Activated CD4-positive, alpha-beta memory T cell treated with anti-CD3 and anti-CD28 coated beads, Interleukin-2, amount 10 ng/mL, durations not matched to agents 7 days and 5 days (primary cell): ENCODE results near the gene SATB1. TPM values are rescaled to one million over a fixed set of nuclear protein-coding genes. Genes with fewer than 3 reads are reported as not detected.

ENCODE experiments used
- CTCF ChIA-PET: fragments of 350-600 bp; sonication (Branson Sonifier 250); formaldehyde crosslinking; loops from one replicate; lab custom pipeline; 2021; ENCODE audit warnings: antibody characterized with exemption, inconsistent platforms; lab: Charles Lee
- POLR2A ChIA-PET: fragments of 350-600 bp; sonication (Branson Sonifier 250); formaldehyde crosslinking; loops from one replicate; lab custom pipeline; 2021; ENCODE audit warnings: antibody characterized with exemption; lab: Charles Lee
- DNase-seq: peaks from one replicate; pipeline ENCODE4 v3.0.0-alpha.2; 2020
- H3K27ac Mint-ChIP-seq: one replicate; pipeline ENCODE4 v1.8.0; 2021; ENCODE audit warnings: mild to moderate bottlenecking, mixed read lengths
- H3K27me3 Mint-ChIP-seq: one replicate; pipeline ENCODE4 v1.8.0; 2021; ENCODE audit warnings: mixed read lengths
- H3K36me3 Mint-ChIP-seq: one replicate; pipeline ENCODE4 v1.8.0; 2021; ENCODE audit warnings: low read depth, mixed read lengths
- H3K4me1 Mint-ChIP-seq: one replicate; pipeline ENCODE4 v1.8.0; 2021; ENCODE audit warnings: mixed read lengths
- H3K4me3 Mint-ChIP-seq: one replicate; pipeline ENCODE4 v1.8.0; 2021; ENCODE audit warnings: mild to moderate bottlenecking, mixed read lengths
- H3K9me3 Mint-ChIP-seq: one replicate; pipeline ENCODE4 v1.8.0; 2021; ENCODE audit warnings: mixed read lengths
- total RNA-seq, 2 experiments: library from RNA; stranded (reverse); gene quantifications; one replicate each; pipeline ENCODE4 v1.2.3, GENCODE V29; 2021

SATB1 gene
- total RNA-seq, 2 experiments from 2014 or later: 263 to 267 TPM

DNA sequence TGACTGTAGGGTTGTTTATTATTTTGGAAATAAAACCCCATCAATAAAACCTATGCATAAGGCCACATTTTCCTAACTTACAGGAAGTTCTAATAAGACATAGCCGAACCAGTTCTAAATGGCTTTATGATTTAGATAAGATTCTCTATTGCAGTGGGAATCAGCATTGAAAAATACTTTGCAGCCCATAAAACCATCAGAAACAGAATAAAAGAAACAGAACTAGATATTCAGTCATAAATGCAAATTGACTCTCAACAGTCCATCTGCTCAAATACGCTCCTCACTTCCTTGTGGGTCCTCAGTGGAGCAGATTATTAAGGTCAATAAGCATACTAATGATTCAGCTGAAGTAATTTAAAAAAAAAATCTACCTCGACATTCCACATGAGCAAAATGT lies 8.8 kb downstream of the SATB1 start:
- H3K27me3 Mint-ChIP-seq: no peaks in the 10 kb centered on the region
- CTCF ChIA-PET: no interaction called here
- H3K27ac Mint-ChIP-seq: peak overlapping the region; percentile 24
- H3K4me3 Mint-ChIP-seq: no peak overlapping the region
- no peaks in the 10 kb centered on the region for H3K9me3 Mint-ChIP-seq
- DNase-seq: no peak
- H3K36me3 Mint-ChIP-seq: peaks cover 86% of the 10 kb centered on the region
- POLR2A ChIA-PET: interaction anchor here (2.0 to 9.6 kb wide), 3 partner anchors 10 to 18 kb away, joined by 6 to 180 read pairs (median 12); no protein-coding TSS in a partner anchor
- H3K4me1 Mint-ChIP-seq: peaks cover 85% of the 10 kb centered on the region

- peaks cover 85% of the 10 kb centered on the region for H3K4me1 Mint-ChIP-seq
- CTCF ChIA-PET: interaction anchor here (1.7 kb wide), 1 partner anchor 342 kb away, joined by 4 read pairs; no protein-coding TSS in a partner anchor
- H3K4me3 Mint-ChIP-seq: no peak overlapping the region
- H3K36me3 Mint-ChIP-seq: peaks cover 86% of the 10 kb centered on the region
- no peaks in the 10 kb centered on the region for H3K27me3 Mint-ChIP-seq
- DNase-seq: no peak
- no peaks in the 10 kb centered on the region for H3K9me3 Mint-ChIP-seq
- POLR2A ChIA-PET: interaction anchor here (1.1 to 2.8 kb wide), 2 partner anchors 9 to 31 kb away, joined by 6 to 12 read pairs; no protein-coding TSS in a partner anchor
- H3K27ac Mint-ChIP-seq: peak overlapping the region; percentile 24
These were observed 9.3 kb downstream of the SATB1 start for GRCh38 chr3:18415839-18416238.

DNA sequence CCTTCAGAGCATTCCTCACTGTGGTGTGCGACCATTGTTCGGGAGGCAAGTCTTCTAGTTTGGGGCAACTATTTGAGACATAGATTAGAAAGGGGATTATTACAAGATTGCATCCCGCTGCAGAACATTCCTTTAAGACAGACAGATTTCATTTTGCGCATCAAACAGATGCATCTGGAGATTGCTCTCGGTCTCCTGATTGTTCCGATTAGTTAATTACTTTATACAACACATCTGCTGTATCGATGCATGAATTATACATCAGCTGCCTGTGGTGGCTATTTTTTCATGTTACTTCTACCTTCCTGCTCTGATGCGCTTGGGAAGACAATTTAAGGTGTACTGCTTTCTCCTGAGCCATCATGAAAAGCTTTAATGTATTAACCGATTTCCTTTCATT lies 10.0 kb downstream of the SATB1 start:
- peaks cover 86% of the 10 kb centered on the region for H3K36me3 Mint-ChIP-seq
- peaks cover 84% of the 10 kb centered on the region for H3K4me1 Mint-ChIP-seq
- H3K27ac Mint-ChIP-seq: no peak overlapping the region
- no peak for DNase-seq
- H3K9me3 Mint-ChIP-seq: no peaks in the 10 kb centered on the region
- ChIA-PET POLR2A (interaction anchor here (1.1 to 2.2 kb wide), 2 partner anchors 9 to 32 kb away, joined by 6 to 16 read pairs; partner anchors contain the start of gene SATB1), CTCF (interaction anchor here (1.7 kb wide), 1 partner anchor 343 kb away, joined by 4 read pairs; no protein-coding TSS in a partner anchor)
- H3K27me3 Mint-ChIP-seq: no peaks in the 10 kb centered on the region
- no peak overlapping the region for H3K4me3 Mint-ChIP-seq

GRCh38 chr3:18412684-18413083 lies 12.5 kb downstream of the SATB1 start:
- POLR2A ChIA-PET: interaction anchor here (1.2 kb wide), 1 partner anchor 11 kb away, joined by 3 read pairs; no protein-coding TSS in a partner anchor
- no peak overlapping the region for H3K4me3 Mint-ChIP-seq
- CTCF ChIA-PET: interaction anchor here (1.5 kb wide), 1 partner anchor 32 kb away, joined by 3 read pairs; no protein-coding TSS in a partner anchor

DNA sequence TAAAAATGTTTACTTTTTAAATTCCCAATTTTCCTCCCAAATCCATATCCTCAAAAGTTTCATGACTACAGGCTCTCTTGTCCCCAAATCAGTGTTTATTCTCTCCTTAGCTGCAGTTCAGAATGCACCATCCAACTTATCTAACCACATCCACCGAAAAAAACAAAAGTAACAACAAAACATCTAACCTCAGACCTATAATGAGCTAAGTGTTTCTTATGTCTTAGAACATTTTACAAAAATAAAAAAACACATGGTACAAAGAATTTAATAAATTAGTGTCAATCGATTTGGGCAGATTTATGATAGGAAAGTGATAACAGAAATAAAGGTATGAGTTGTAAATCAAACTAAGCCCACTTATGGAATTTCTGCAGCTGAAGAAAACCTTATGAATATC lies 13.6 kb downstream of the SATB1 start:
- H3K27me3 Mint-ChIP-seq: no peaks in the 10 kb centered on the region
- H3K4me1 Mint-ChIP-seq: peaks cover 76% of the 10 kb centered on the region
- POLR2A ChIA-PET: interaction anchor here (0.6 to 1.9 kb wide), 4 partner anchors 10 to 33 kb away, joined by 3 to 8 read pairs (median 4); no protein-coding TSS in a partner anchor
- peaks cover 84% of the 10 kb centered on the region for H3K36me3 Mint-ChIP-seq
- peak overlapping the region; percentile 2 for H3K4me3 Mint-ChIP-seq
- H3K9me3 Mint-ChIP-seq: no peaks in the 10 kb centered on the region
- H3K27ac Mint-ChIP-seq: peak overlapping the region; percentile 63
- CTCF ChIA-PET: interaction anchor here (1.1 to 1.7 kb wide), 3 partner anchors 10 to 347 kb away, joined by 7 to 8 read pairs (median 7); no protein-coding TSS in a partner anchor
- DNase-seq: no peak

More at GRCh38 chr3:18412684-18413083, 12.5 kb downstream of the SATB1 start:
- H3K9me3 Mint-ChIP-seq: no peaks in the 10 kb centered on the region
- peaks cover 77% of the 10 kb centered on the region for H3K4me1 Mint-ChIP-seq
- H3K27ac Mint-ChIP-seq: peak overlapping the region; percentile 63
- H3K36me3 Mint-ChIP-seq: peaks cover 83% of the 10 kb centered on the region
- no peaks in the 10 kb centered on the region for H3K27me3 Mint-ChIP-seq
- no peak for DNase-seq

- peaks cover 78% of the 10 kb centered on the region for H3K4me1 Mint-ChIP-seq
- H3K27ac Mint-ChIP-seq: no peak overlapping the region
- H3K4me3 Mint-ChIP-seq: no peak overlapping the region
These were observed 14.9 kb downstream of the SATB1 start for GRCh38 chr3:18410205-18410604.

GRCh38 chr3:18409266-18409665 lies 15.9 kb downstream of the SATB1 start:
- CTCF ChIA-PET: no interaction called here
- POLR2A ChIA-PET: interaction anchor here (0.7 to 1.2 kb wide), 4 partner anchors 9 to 308 kb away, joined by 3 to 4 read pairs (median 3); no protein-coding TSS in a partner anchor

More at GRCh38 chr3:18410205-18410604, 14.9 kb downstream of the SATB1 start:
- POLR2A ChIA-PET: interaction anchor here (1.2 to 1.9 kb wide), 3 partner anchors 9 to 14 kb away, joined by 3 to 8 read pairs (median 4); no protein-coding TSS in a partner anchor
- no peaks in the 10 kb centered on the region for H3K9me3 Mint-ChIP-seq
- H3K27me3 Mint-ChIP-seq: no peaks in the 10 kb centered on the region
- no peak for DNase-seq
- CTCF ChIA-PET: no interaction called here
- H3K36me3 Mint-ChIP-seq: peaks cover 80% of the 10 kb centered on the region

DNA sequence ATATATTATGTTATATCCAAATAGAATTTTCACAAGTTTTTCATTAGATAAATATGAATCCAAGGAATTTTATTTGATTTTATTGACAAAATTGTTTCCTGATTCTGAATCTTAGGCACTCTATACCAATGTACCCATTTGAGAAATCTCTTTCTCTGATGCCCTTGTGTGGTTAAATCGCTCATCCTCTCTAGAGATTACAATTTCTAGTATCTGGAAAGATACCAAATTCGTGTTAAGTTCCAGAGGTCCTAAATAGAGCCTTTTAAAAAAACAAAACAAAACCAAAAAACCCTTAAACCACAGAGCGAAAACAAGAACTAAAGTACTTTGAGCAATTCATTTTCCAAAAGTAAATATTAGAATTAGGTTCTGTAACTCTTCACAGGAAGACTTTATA lies 20.0 kb downstream of the SATB1 start:
- Mint-ChIP-seq H3K4me1 (peaks cover 76% of the 10 kb centered on the region), H3K9me3 (no peaks in the 10 kb centered on the region), H3K4me3 (no peak overlapping the region), H3K27ac (no peak overlapping the region), H3K27me3 (no peaks in the 10 kb centered on the region), H3K36me3 (peaks cover 80% of the 10 kb centered on the region)
- POLR2A ChIA-PET: interaction anchor here (1.2 to 3.1 kb wide), 4 partner anchors 12 to 27 kb away, joined by 4 to 12 read pairs (median 6); no protein-coding TSS in a partner anchor
- no peak for DNase-seq
- CTCF ChIA-PET: interaction anchor here (2.4 kb wide), 1 partner anchor 15 kb away, joined by 9 read pairs; no protein-coding TSS in a partner anchor

More at GRCh38 chr3:18409266-18409665, 15.9 kb downstream of the SATB1 start:
- Mint-ChIP-seq H3K36me3 (peaks cover 76% of the 10 kb centered on the region), H3K4me3 (no peak overlapping the region), H3K9me3 (no peaks in the 10 kb centered on the region), H3K27me3 (no peaks in the 10 kb centered on the region), H3K27ac (no peak overlapping the region), H3K4me1 (peaks cover 76% of the 10 kb centered on the region)
- no peak for DNase-seq

GRCh38 chr3:18403061-18403460 lies 22.1 kb downstream of the SATB1 start:
- ChIA-PET POLR2A (interaction anchor here (0.8 to 2.3 kb wide), 6 partner anchors 15 to 355 kb away, joined by 3 to 11 read pairs (median 6); no protein-coding TSS in a partner anchor), CTCF (interaction anchor here (1.4 to 2.3 kb wide), 2 partner anchors 14 kb away, joined by 8 to 10 read pairs; no protein-coding TSS in a partner anchor)
- Mint-ChIP-seq H3K27me3 (no peaks in the 10 kb centered on the region), H3K36me3 (peaks cover 82% of the 10 kb centered on the region), H3K9me3 (no peaks in the 10 kb centered on the region), H3K27ac (peak overlapping the region; percentile 19), H3K4me1 (peaks cover 72% of the 10 kb centered on the region), H3K4me3 (no peak overlapping the region)
- no peak for DNase-seq

DNA sequence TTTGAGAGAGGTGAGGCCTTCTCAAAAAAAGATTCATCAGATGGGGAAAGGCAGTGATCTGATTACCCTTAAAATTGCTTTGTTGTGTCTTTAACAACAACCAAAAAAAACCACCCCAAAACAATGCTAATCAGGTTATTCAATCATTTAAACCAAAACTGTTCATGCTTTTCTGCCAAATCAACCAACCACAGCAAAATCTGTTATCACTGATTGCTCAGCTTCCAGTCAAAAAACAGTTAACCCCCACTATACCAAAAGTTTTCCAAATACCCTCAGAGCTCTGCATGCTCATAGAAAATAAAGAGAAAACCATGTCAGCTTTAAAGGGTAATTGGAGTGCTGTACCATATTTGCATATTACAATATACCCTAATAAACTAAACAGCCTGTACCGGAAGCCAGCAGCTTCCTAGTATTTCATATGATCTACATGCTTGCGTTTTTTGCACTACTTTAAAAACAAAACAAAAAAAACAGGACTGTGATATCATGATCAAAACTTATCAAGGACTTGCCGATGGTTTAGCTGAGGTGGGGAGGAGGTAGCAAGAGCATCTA lies 22.8 kb downstream of the SATB1 start:
- CTCF ChIA-PET: interaction anchor here (1.4 to 2.3 kb wide), 4 partner anchors 9 to 49 kb away, joined by 3 to 10 read pairs (median 6); no protein-coding TSS in a partner anchor
- Mint-ChIP-seq H3K27ac (peak overlapping the region; percentile 77), H3K9me3 (no peaks in the 10 kb centered on the region), H3K4me1 (peaks cover 70% of the 10 kb centered on the region), H3K4me3 (peak overlapping the region; percentile 36), H3K27me3 (no peaks in the 10 kb centered on the region), H3K36me3 (peaks cover 82% of the 10 kb centered on the region)
- DNase-seq: no peak
- POLR2A ChIA-PET: interaction anchor here (0.8 to 2.3 kb wide), 11 partner anchors 11 to 356 kb away, joined by 3 to 11 read pairs (median 5); no protein-coding TSS in a partner anchor

DNA sequence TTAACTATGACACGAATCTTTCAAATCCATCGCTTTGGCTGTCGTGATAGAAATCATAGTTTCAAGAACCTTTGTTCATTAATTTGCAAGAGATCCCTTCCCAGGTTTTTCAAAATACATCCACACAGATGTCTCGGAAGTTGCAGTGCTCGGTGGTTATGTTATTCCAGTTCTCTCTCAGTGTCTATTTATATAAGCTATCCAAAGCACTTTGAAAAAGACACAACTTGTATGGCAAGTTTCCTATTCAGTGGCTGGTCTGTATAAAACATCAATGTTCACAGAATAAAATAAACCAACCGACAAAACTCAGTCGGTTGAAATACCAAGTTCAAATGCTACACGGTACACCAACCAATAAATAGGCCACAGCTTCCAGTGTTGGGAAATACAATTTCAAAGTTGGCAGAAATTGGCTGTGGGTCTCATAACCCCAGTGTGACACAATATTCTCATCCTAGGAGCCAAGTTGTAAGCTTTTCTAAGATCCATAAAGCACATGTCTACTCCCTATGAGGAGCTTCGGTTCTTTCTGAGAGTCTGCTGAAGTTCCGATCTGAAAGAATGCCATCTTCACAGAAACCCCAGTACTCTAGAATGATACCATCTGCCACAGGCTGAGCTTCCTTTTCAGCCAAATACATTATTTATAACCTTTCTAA lies 23.7 kb downstream of the SATB1 start:
- peaks cover 84% of the 10 kb centered on the region for H3K36me3 Mint-ChIP-seq
- no peak for DNase-seq
- no peak overlapping the region for H3K4me3 Mint-ChIP-seq

GRCh38 chr3:18398448-18398847 lies 26.7 kb downstream of the SATB1 start:
- H3K27me3 Mint-ChIP-seq: no peaks in the 10 kb centered on the region
- POLR2A ChIA-PET: interaction anchor here (1.1 to 1.5 kb wide), 3 partner anchors 9 to 26 kb away, joined by 3 to 6 read pairs (median 3); no protein-coding TSS in a partner anchor
- no peaks in the 10 kb centered on the region for H3K9me3 Mint-ChIP-seq
- no peak overlapping the region for H3K27ac Mint-ChIP-seq
- H3K36me3 Mint-ChIP-seq: peaks cover 91% of the 10 kb centered on the region
- no peak overlapping the region for H3K4me3 Mint-ChIP-seq
- H3K4me1 Mint-ChIP-seq: peaks cover 59% of the 10 kb centered on the region
- CTCF ChIA-PET: interaction anchor here (1.5 to 1.6 kb wide), 2 partner anchors 9 to 11 kb away, joined by 4 to 7 read pairs; no protein-coding TSS in a partner anchor
- DNase-seq: no peak

More for the DNA sequence above, 23.7 kb downstream of the SATB1 start:
- Mint-ChIP-seq H3K4me1 (peaks cover 68% of the 10 kb centered on the region), H3K9me3 (no peaks in the 10 kb centered on the region), H3K27ac (peak overlapping the region; percentile 77), H3K27me3 (no peaks in the 10 kb centered on the region)
- POLR2A ChIA-PET: interaction anchor here (0.9 to 2.3 kb wide), 11 partner anchors 10 to 357 kb away, joined by 3 to 11 read pairs (median 5); no protein-coding TSS in a partner anchor
- CTCF ChIA-PET: interaction anchor here (1.4 to 2.3 kb wide), 4 partner anchors 10 to 50 kb away, joined by 3 to 10 read pairs (median 6); no protein-coding TSS in a partner anchor
